IPS DF 4.7 (cell line): ENCODE data around the gene ASB15.

Source experiments
- DNase-seq: peaks from one replicate; pipeline ENCODE4 v3.0.0-alpha.2; 2013; ENCODE audit warnings: low spot score; ENCODE audit errors: extremely low read depth

The ASB15 gene

GRCh38 chr7:123635551-123636359, 34.1 kb downstream of the ASB15 start:
- no peak for DNase-seq

DNA sequence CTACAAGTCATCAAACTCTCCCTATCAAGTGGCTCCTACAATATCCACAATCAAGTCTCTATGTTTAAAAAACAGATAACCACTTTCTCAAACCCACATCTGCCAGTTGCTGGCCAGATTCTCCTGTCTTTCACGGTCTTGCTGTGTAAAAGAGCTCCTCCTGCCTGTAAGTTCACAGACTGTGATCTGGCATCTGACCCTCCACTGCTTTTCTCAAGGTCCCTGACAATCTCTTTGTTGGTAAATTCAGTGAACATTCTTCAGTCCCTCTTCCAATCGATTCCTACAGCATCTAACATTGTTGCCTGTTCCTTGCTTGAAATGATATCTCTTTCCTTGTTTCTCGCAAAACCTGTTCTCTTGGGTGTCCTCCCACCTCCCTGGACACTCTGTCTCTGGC, 35.6 kb downstream of the ASB15 start:
- no peak for DNase-seq

DNA sequence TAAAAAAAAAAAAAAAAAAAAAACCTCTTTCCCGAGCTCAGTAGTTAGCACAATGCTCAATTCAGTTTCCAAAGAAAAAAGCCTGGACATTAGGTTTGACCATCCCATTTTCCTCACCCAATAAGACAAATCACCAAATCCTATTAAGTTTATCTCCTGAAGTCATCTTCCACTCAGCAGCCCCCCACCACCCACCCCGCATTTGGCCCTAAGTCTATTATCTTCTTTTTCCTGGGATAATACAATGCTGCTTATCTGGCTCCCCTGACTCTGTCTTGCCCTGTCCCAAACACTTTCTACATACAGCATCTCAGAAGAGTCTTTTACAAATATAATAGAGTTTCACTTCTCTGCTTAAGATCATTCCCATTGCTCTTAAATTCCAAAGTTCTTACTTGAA, 36.3 kb downstream of the ASB15 start:
- no peak for DNase-seq

GRCh38 chr7:123639631-123640030, 38.0 kb downstream of the ASB15 start:
- DNase-seq, result no peak

DNA sequence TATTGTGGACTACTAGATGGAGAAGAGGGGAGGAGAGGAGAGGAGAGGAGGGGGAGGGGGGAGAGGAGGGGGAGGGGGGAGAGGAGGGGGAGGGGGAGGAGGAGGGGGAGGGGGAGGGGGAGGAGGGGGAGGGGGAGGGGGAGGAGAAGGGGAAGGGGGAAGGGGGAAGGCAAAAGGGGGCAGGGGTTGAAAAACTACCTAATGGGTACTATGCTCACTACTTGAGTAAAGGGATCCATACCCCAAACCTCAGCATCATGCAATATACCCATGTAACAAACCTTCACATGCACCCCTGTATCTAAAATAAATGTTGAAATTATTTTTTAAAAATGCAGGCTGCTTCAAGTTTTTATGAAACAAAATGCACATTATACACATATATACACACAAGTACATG, 39.0 kb downstream of the ASB15 start:
- no peak for DNase-seq

- no peak for DNase-seq
These were observed 40.3 kb downstream of the ASB15 start for GRCh38 chr7:123641901-123642300.

DNA sequence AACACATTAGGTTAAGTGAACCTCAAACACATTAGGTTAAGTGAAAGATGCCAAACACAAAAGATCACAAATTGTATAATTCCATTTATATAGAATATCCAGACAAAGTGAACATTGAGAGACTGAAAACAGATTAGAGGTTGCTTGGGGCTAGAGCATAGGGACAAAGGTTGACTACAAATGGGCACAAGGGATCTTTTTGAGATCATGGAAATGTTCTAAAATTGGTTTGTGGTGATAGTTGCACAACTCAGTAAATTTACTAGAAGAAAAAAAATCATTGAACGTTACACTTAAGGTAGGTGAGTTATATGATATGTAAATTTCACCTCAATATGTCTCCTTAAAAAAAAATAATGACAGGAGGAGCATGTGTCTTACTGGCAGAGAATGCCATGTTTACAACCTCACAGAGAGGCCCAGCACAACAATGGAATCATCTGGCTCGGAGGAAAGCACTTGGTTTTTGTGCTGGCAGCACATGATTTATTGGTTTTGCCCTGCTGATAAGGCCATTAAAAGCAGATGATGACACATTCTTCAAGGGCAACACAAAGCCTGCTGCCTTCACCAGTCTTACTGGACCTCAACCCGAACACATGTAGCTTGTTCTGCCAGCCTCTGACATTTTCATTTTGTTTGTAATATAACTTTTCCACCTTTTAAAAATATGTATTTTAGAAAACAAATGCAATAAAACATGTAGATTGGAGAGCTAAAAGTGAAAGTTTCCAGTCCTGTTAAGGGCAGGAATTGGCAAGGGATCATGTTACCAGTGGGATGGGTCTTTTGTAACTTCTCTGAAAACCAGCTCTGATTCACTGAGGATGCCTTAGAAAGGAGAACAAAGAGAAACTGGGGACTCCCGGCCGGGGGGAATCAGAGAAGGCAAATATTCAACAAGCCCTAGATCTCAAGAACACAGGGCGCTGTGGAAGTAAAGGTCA, 42.1 kb downstream of the ASB15 start:
- peak; percentile 75 for DNase-seq

GRCh38 chr7:123645516-123645915, 43.9 kb downstream of the ASB15 start:
- no peak for DNase-seq

DNA sequence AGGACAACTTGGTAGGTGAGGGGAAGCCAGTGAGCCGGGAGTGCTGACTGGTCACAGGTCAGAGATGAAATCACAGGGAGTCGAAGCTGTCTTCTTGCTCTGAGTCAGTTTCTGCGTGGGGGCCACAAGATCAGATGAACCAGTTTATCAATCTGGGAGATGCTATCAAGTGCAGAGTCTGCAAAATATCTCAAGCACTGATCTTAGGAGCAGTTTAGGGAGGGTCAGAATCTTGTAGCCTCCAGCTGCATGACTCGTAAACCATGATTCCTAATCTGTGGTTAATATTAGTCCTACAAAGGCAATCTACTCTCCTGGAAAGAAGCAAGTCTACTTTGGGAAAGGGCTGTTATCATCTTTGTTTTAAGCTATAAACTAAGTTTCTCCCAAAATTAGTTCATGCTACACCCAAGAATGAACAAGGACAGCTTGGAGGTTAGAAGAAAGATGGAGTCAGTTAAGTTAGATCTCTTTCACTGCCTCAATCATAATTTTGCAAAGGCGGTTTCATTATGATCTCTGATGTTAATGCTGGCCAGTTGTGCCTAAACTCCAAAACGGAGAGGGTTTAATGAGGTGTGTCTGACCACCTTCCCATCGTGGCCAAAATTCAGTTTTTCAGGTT, 45.6 kb downstream of the ASB15 start:
- no peak for DNase-seq

DNA sequence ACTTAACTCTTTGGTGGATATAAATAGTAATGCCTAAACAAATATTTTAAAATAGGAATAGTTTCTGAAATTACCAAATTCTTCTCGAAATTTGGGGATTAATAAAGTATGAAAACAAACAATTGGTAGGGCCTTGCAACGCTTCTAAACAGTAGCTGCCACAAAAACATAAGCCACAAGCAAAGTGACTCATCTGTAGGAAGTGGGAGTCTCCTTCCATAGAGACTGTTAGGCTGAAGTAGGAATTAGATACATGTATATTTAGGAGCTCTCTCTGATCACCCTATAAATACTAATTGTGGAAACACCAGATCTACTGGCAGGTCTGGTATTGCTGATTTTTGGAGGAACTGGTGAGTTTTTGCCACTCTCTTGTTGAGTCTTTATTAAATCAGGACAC, 48.3 kb downstream of the ASB15 start:
- no peak for DNase-seq

GRCh38 chr7:123650595-123650994, 49.0 kb downstream of the ASB15 start:
- no peak for DNase-seq

DNA sequence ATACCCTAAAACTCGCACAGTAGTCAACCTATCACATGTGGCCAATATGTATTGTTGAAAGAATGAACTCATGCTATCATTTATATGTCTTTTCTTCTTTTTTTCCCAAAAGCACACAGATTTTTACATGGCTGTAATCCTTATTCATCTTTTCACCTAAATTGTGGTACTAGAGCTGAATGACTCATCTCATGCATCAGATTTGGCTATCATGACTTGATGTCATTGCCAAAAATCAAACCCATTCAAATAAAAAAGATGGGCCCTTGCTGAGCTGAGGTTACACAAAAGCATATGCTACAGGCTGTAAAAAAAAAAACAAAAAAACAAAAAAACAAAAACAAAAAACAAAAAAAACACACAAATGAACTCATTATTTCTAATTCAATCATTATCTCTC, 50.8 kb downstream of the ASB15 start:
- no peak for DNase-seq

DNA sequence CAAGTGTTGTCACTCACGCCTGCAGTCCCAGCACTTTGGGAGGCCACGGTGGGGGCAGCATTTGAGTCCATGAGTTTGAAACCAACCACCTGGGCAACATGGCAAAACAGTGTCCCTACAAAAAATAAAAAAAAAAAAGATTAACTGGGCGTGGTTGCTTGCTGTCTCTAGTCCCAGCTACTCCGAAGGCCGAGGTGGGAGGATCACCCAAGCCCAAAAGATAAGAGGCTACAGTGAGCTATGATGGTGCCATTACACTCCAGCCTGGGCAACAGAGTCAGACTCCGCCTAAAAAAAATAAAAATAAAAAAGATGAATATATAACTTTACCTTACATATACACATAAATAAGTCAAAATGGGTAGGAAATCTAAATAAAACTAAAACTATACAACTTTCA, 51.5 kb downstream of the ASB15 start:
- no peak for DNase-seq

- no peak for DNase-seq
These were observed 54.0 kb downstream of the ASB15 start, which contains the start of gene LMOD2 for GRCh38 chr7:123655614-123656013. Gene LMOD2, plus strand, starts transcription at chr7:123655866. Its CDS starts 98 bp downstream, at chr7:123655964.

- no peak for DNase-seq
These were observed 55.1 kb downstream of the ASB15 start for GRCh38 chr7:123656544-123657303.

- no peak for DNase-seq
These were observed 55.7 kb downstream of the ASB15 start for GRCh38 chr7:123657304-123657685.

DNA sequence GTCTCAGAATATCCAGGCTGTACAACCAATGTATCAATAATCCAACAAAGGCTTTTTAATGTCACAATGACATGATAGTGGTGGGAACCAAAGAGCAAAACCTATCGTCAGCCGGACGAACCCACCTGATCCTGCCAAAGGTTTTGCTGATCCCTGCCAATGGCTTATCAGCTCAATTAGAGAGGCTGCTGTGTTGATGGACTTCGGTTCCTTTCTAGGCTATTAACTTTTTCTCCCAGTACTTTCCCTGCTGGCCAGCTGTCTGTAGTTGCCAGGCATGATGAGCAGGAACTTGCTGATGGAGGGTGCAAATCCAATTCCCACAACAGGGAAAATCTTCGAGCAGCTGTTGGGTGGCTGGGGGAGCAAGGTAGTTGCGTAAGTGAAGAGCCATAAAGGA, 56.4 kb downstream of the ASB15 start:
- DNase-seq, result no peak

GRCh38 chr7:123660514-123661354, 59.1 kb downstream of the ASB15 start:
- DNase-seq, result no peak

DNA sequence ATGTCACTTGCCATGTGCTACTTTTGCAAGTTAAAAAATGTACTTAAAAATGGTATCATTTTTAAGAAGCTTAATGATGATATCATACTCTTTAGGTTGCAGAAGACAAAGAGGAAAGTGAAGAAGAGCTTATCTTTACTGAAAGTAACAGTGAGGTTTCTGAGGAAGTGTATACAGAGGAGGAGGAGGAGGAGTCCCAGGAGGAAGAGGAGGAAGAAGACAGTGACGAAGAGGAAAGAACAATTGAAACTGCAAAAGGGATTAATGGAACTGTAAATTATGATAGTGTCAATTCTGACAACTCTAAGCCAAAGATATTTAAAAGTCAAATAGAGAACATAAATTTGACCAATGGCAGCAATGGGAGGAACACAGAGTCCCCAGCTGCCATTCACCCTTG, 60.1 kb downstream of the ASB15 start:
- DNase-seq, result no peak

GRCh38 chr7:123662293-123662692, 60.7 kb downstream of the ASB15 start:
- no peak for DNase-seq
